Glutamatergic neuron (in vitro differentiated cells): ENCODE measurements around the gene AGBL5. TPM values are rescaled to one million over a fixed set of nuclear protein-coding genes. Genes with fewer than 3 reads are reported as not detected.

Experiments used
- DNase-seq: peaks from one replicate; pipeline ENCODE4 v3.0.0; 2022
- H3K27ac Mint-ChIP-seq: one replicate; pipeline ENCODE4 v1.8.0; 2020; ENCODE audit warnings: mild to moderate bottlenecking, mixed read lengths, inconsistent platforms; ENCODE audit not compliant: unreplicated experiment
- H3K27me3 Mint-ChIP-seq: one replicate; pipeline ENCODE4 v1.8.0; 2020; ENCODE audit warnings: mild to moderate bottlenecking, moderate library complexity, mixed read lengths, inconsistent platforms; ENCODE audit not compliant: unreplicated experiment
- H3K36me3 Mint-ChIP-seq: one replicate; pipeline ENCODE4 v1.8.0; 2020; ENCODE audit warnings: mild to moderate bottlenecking, mixed read lengths, inconsistent platforms; ENCODE audit not compliant: unreplicated experiment
- H3K4me1 Mint-ChIP-seq: one replicate; pipeline ENCODE4 v1.8.0; 2020; ENCODE audit warnings: mild to moderate bottlenecking, low read depth, mixed read lengths, inconsistent platforms; ENCODE audit not compliant: unreplicated experiment
- H3K4me3 Mint-ChIP-seq: one replicate; pipeline ENCODE4 v1.8.0; 2020; ENCODE audit warnings: mild to moderate bottlenecking, mixed read lengths, inconsistent platforms; ENCODE audit not compliant: unreplicated experiment
- H3K9me3 Mint-ChIP-seq: one replicate; pipeline ENCODE4 v1.8.0; 2020; ENCODE audit warnings: mild to moderate bottlenecking, moderate library complexity, mixed read lengths, inconsistent platforms; ENCODE audit not compliant: unreplicated experiment
- total RNA-seq: library from RNA; stranded (reverse); fragmentation: NEBNext Ultra II Directional; extraction: Animal tissue kit (Norgen Biotek cat#: 25700); gene quantifications from one replicate; pipeline ENCODE4 v1.2.1, GENCODE V29; 2021; ENCODE audit not compliant: unreplicated experiment
- TF ChIP-seq, protein P1 (sequence below): fragments of 200-600 bp; sonication (generic); IDR thresholded peaks from one replicate; pipeline ENCODE4 v1.5.0; 2021; ENCODE audit not compliant: partially characterized antibody, unreplicated experiment

The AGBL5 gene
- total RNA-seq, 1 donor from 2014 or later: 17.3 TPM

DNA sequence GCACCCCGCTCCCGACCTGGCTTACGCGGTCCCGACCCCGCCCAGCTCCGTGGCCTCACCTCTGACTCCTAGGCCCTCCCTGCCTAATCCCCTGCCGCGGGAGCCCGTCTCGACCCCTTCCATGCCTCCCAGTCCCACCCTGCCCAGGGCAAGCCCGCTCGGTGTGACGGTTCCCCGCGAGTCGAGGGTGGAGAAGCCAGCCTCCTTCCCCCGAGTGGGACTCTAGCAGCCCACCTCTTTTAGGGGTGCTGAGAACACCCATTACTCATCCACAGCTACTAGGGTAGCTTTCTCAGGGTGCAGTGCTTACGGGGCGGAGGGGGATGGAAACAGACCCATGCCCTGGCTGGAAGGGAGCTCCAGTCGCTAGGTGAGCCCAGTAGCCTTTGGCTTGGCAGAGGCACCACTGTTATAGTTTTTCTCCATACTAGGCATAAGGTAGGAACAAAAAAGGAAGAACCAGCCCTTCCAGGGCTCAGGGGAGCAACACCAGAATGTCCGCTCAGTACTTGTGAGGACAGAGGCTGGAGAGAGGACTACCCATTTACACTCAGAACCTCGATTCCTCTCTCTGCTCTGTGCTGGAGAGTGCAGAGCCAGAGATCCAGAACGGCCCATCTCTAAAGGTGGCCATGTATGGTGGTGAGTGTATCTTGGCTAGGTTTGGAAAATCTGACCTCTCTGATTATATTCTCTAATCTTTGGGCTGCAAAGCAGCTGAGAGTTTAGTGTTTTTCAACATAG, 606 bp downstream of the AGBL5 start:
- Mint-ChIP-seq H3K4me3 (peak overlapping the region; percentile 87), H3K27ac (no peak overlapping the region), H3K9me3 (peaks cover 23% of the 10 kb centered on the region), H3K4me1 (peaks cover 7% of the 10 kb centered on the region), H3K27me3 (peaks cover 25% of the 10 kb centered on the region), H3K36me3 (peaks cover 9% of the 10 kb centered on the region)
- TF ChIP-seq, protein P1, sequence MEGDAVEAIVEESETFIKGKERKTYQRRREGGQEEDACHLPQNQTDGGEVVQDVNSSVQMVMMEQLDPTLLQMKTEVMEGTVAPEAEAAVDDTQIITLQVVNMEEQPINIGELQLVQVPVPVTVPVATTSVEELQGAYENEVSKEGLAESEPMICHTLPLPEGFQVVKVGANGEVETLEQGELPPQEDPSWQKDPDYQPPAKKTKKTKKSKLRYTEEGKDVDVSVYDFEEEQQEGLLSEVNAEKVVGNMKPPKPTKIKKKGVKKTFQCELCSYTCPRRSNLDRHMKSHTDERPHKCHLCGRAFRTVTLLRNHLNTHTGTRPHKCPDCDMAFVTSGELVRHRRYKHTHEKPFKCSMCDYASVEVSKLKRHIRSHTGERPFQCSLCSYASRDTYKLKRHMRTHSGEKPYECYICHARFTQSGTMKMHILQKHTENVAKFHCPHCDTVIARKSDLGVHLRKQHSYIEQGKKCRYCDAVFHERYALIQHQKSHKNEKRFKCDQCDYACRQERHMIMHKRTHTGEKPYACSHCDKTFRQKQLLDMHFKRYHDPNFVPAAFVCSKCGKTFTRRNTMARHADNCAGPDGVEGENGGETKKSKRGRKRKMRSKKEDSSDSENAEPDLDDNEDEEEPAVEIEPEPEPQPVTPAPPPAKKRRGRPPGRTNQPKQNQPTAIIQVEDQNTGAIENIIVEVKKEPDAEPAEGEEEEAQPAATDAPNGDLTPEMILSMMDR: no peak
- no peak for DNase-seq

DNA sequence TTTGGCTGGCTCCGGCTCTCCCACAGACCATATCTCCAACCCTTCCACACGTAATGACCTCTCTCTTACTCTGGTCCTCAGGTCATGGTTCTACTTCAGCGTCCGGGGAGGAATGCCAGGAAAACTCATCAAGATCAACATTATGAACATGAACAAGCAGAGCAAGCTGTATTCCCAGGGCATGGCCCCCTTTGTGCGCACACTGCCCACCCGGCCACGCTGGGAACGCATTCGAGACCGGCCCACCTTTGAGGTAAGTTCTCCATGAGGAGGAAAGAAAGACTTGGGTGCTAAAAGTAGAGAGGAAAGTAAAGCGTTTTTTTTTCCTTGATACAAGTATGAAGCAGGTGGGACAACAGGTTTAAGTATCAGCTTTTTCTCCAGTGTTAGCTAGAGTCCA, 1.9 kb downstream of the AGBL5 start:
- Mint-ChIP-seq H3K27me3 (peaks cover 25% of the 10 kb centered on the region), H3K9me3 (peaks cover 23% of the 10 kb centered on the region), H3K27ac (peak overlapping the region; percentile 24), H3K4me1 (peaks cover 7% of the 10 kb centered on the region), H3K4me3 (peak overlapping the region; percentile 41), H3K36me3 (peaks cover 9% of the 10 kb centered on the region)
- DNase-seq: no peak
- TF ChIP-seq, protein P1: no peak

DNA sequence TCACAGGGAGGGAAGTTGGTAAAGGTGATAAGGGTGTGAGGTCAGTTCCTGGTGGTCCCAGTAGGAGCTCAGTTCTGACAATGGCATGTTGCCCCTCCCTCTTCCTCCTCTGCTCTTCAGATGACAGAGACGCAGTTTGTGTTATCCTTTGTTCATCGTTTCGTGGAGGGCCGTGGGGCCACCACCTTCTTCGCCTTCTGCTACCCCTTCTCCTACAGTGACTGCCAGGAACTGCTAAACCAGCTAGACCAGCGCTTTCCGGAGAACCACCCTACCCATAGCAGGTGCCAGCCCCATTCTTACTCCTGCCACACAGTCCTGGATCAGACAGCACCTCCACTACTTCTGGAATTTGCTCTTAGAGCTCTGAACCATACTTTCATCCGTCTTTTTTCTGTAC, 2.3 kb downstream of the AGBL5 start:
- Mint-ChIP-seq H3K27ac (no peak overlapping the region), H3K9me3 (peaks cover 23% of the 10 kb centered on the region), H3K4me3 (peak overlapping the region; percentile 10), H3K27me3 (peaks cover 25% of the 10 kb centered on the region), H3K4me1 (peaks cover 7% of the 10 kb centered on the region), H3K36me3 (peaks cover 9% of the 10 kb centered on the region)
- TF ChIP-seq, protein P1: no peak
- no peak for DNase-seq

DNA sequence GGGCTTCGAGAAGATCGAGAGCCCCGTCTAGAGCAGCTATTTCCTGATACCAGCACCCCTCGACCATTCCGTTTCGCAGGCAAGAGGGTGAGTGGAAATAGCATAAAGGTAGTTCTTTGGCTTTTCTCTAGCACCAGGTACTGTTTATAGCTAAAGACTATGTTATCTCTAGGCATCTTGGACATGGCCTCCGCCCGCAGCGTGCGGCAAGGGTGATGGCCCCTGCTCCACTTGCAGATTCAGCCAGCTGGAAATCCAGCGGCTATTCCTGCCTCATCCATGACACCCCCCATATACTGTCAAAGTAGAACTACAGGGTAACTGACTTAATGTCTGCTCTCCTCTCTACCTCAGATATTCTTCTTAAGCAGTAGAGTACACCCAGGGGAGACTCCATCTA, 3.3 kb downstream of the AGBL5 start:
- Mint-ChIP-seq H3K4me3 (peak overlapping the region; percentile 2), H3K27me3 (peaks cover 20% of the 10 kb centered on the region), H3K4me1 (peaks cover 3% of the 10 kb centered on the region), H3K27ac (no peak overlapping the region), H3K9me3 (peaks cover 17% of the 10 kb centered on the region), H3K36me3 (peaks cover 9% of the 10 kb centered on the region)
- TF ChIP-seq, protein P1: no peak
- no peak for DNase-seq

DNA sequence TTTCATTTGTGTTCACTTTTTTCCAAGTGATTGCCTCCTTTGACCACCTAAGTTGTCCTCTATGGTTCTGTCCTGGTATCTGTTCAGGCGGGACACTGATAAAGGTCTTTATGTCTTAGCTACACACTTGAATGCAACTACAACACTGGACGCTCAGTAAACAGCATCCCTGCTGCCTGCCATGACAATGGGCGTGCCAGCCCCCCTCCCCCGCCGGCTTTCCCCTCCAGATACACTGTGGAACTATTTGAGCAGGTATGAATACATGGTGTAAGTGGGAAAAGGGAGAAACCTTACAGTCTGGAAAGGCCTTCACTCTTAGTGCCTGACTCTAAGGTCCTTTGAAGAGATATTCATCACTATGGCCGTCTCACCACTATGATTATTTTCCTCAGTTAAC, 5.7 kb downstream of the AGBL5 start:
- peaks cover 3% of the 10 kb centered on the region for H3K9me3 Mint-ChIP-seq
- H3K27ac Mint-ChIP-seq: no peak overlapping the region
- no peaks in the 10 kb centered on the region for H3K36me3 Mint-ChIP-seq
- TF ChIP-seq, protein P1: no peak
- H3K4me3 Mint-ChIP-seq: no peak overlapping the region
- no peaks in the 10 kb centered on the region for H3K4me1 Mint-ChIP-seq
- H3K27me3 Mint-ChIP-seq: peaks cover 7% of the 10 kb centered on the region
- DNase-seq: no peak
